ENCODE results near the gene CADM1. TPM values are rescaled to one million over a fixed set of nuclear protein-coding genes. Genes with fewer than 3 reads are reported as not detected.

CADM1 gene
- polyA plus RNA-seq, 4 donors, result 130 to 282 (median 144) TPM

GRCh38 chr11:115452241-115452640 is 52.0 kb downstream of the CADM1 start:
- DNase-seq (ENCODE audit: low read depth in 4 of 4, low spot score in 3 of 4), result peak in 1 of 4 donors; percentile 33

- no peak for DNase-seq (ENCODE audit: low read depth in 4 of 4, low spot score in 3 of 4)
Measured at GRCh38 chr11:115450519-115450918, 53.7 kb downstream of the CADM1 start.

DNA sequence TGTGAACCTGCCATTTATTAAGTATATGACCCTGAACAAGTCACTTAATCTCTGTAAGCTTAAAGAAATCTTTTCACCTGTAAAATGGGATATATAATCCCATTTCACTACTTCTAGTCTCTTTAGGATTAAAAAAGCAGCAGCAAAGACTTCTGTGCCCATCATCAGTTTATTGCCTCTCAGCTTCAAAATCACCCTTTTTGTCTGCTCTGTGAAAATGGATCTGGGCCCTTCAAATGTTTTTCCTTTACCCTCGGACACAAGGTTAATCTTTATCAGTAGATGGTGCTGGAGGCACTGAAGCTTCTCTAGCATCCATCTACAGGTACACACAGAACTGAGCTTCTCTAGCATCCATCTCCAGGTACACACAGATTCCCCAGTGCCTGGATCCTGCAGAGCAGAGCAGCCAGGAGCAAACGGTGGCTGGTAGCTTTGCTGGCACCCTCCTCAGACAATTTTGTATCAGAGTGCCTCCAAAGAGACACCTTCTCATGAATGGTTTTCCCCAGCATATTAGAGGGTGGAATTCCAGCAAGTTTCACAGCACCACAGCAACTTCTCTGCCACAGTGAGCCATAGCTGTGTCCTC is 56.8 kb downstream of the CADM1 start:
- no peak for DNase-seq (ENCODE audit: low read depth in 4 of 4, low spot score in 3 of 4)

GRCh38 chr11:115446214-115446613 is 58.0 kb downstream of the CADM1 start:
- DNase-seq (ENCODE audit: low read depth in 4 of 4, low spot score in 3 of 4), result no peak

DNA sequence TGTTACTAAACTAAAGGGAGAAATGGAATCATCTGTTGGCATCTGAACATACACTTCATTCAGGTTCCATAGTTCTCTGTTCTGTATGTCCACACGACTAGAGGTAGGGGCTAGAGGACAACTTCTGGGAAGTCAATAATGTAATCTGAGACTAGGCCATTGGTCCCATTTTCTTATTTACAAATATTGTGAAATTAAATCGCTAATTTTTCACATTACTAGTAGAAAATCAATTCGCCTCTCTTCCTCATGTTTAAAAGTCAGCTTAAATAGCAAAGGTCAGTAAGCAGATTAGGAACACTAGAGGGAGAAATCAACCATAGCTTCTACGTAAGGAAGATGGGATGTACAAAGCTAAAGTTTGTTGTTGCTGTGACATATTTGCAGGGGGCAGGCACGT is 59.7 kb downstream of the CADM1 start:
- DNase-seq (ENCODE audit: low read depth in 4 of 4, low spot score in 3 of 4), result no peak

DNA sequence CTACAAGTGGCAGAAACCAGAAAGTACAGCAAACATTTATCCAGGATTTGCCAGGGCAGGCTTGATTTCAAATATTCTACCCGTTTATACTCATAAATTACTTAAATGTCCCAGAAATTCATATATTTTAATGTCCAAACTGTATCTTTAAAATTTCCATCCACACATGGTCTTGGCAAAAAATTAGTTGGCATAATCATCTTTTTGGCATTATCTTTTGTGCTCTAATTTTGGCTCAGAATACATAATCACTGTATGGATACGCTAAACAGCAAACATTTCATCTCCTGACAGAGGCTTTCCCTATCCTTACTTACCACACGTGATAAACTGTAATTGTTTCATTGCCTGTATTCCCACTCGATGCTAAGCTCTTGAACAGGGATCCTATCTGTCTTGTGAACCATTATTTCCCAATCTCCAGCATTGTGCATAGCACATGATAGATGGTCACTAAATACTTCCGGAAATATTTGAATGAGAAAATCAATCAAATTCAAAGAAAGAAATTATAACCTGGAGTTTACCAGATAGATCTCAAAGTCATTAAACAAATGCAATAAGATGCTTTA is 64.2 kb downstream of the CADM1 start:
- DNase-seq (ENCODE audit: low read depth in 4 of 4, low spot score in 3 of 4), result no peak

- no peak for DNase-seq (ENCODE audit: low read depth in 4 of 4, low spot score in 3 of 4)
Measured at GRCh38 chr11:115439385-115439784, 64.8 kb downstream of the CADM1 start.

- DNase-seq (ENCODE audit: low read depth in 4 of 4, low spot score in 3 of 4), result no peak
Measured at GRCh38 chr11:115437902-115438575, 66.2 kb downstream of the CADM1 start.

- DNase-seq (ENCODE audit: low read depth in 4 of 4, low spot score in 3 of 4), result no peak
Measured at GRCh38 chr11:115430345-115430744, 73.9 kb downstream of the CADM1 start.

- no peak for DNase-seq (ENCODE audit: low read depth in 4 of 4, low spot score in 3 of 4)
Measured at GRCh38 chr11:115428306-115428705, 75.9 kb downstream of the CADM1 start.

DNA sequence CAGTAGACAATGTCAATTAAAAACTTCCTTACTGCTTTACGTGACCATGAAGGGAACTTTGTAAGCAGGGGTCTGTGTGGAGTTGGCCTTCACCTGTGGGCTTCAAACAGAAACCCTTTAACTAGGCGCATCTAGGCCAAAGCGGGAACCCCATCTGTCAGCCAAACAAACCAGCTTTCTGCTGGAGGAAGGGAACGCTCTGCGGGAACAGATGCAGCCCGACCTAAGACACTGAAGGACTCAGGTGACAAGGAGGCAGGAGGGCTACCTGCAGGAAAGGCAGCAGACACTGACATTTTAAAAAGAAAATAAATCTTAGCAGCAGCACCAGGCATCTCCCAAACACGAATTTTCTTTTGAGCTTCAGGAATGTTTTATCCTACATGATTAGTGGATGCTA is 78.4 kb downstream of the CADM1 start:
- no peak for DNase-seq (ENCODE audit: low read depth in 4 of 4, low spot score in 3 of 4)

- no peak for DNase-seq (ENCODE audit: low read depth in 4 of 4, low spot score in 3 of 4)
Measured at GRCh38 chr11:115425250-115425649, 79.0 kb downstream of the CADM1 start.

GRCh38 chr11:115423728-115424459 is 80.3 kb downstream of the CADM1 start:
- DNase-seq (ENCODE audit: low read depth in 4 of 4, low spot score in 3 of 4), result no peak

- DNase-seq (ENCODE audit: low read depth in 4 of 4, low spot score in 3 of 4), result no peak
Measured at GRCh38 chr11:115421992-115422689, 82.1 kb downstream of the CADM1 start.

DNA sequence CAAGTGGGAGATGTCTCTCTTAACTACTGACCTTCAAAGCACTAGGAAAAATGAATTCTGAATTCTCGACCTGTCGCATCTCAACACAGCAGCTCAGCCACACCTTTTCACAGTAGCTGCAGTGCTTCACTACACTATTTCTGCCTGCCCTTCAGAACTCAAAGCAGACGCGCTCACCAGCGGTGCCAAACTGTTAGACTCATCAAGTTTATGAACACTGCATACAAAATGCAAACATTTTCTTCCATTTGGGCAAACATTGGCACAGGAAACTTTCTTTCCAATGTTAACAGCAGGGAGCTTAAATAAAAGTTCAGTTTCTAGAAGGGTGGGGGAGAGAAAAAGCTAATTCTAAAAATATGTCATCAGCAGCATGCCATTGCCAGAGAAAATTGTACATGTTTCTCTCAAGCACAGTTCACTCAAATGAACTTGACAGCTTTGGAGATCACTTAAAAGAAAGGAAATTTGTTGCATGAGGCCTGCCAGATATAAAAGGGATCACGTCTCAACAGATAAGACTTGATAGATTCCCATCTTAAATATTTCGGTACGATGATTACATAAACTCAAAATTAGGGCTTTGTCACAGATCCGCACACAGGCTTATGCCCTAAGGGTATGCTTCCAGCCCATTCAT is 82.7 kb downstream of the CADM1 start:
- DNase-seq (ENCODE audit: low read depth in 4 of 4, low spot score in 3 of 4), result no peak

GRCh38 chr11:115420505-115420904 is 83.7 kb downstream of the CADM1 start:
- no peak for DNase-seq (ENCODE audit: low read depth in 4 of 4, low spot score in 3 of 4)

DNA sequence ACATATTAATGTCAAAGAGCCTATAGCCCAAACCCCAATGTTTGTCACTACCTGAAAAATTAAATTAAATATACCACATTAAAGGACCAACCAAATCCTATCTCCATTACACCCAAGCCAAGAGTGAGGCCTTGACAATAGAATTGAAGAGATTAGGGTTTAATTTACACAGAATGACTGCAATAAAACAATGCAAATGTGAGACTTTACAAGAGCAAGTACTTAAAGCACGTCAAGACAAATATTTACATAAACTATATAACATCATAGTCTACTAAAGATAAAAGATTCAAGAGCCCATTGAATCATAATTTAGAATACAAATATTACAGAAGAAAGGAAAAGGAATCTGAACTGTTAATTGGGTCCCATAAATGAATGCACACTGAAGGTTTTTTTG is 85.6 kb downstream of the CADM1 start:
- no peak for DNase-seq (ENCODE audit: low read depth in 4 of 4, low spot score in 3 of 4)

GRCh38 chr11:115418081-115418480 is 86.1 kb downstream of the CADM1 start:
- DNase-seq (ENCODE audit: low read depth in 4 of 4, low spot score in 3 of 4), result no peak

DNA sequence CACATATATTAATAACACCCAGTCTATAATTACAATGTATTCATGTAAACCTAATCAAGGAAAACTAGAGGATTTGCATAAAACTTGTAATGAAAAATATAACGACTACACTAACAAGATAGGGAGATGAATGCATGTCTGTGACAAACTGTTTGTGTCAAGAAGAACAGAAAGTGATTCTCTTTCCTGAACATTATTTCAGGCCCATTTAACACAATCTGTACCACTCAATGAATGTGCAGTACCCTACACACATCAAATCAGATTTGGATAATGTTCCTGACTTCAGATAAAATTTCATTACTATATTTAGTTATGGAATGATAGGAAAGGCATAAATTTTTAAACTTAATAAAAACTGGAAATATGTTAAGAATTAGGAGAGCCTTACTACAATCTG is 93.1 kb downstream of the CADM1 start:
- no peak for DNase-seq (ENCODE audit: low read depth in 4 of 4, low spot score in 3 of 4)

DNA sequence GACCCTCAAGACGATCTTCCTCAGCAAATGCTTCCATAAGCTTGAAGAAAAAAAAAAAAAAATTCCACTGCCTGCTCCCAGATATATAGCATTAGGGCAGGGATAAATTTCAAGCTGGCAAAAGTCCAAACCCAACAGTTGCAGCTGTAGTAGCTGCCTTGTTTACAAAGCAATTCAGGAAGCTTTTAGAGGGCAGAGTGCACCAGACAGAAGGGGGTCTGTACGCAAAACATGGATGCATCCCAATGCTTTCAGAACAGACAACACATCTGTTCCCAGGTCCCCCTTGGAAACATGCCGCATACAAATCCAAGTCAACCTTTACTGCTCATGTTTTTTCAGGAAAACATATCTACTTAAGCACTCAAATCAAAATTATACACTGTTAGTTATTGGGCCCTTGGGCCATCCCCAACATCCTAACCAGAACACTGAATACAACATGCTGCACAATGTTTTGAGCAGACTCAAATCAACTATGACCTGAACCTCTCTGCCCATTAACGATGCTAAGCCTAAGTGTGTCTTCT is 94.5 kb downstream of the CADM1 start:
- DNase-seq (ENCODE audit: low read depth in 4 of 4, low spot score in 3 of 4), result peak; percentile 72 to 81 (median 75)

All from left renal pelvis (tissue), 4 donors.